NCI-H82 treated with DMSO at 0.1 percent for 48 hours (cell line): Measurements from ENCODE around the gene PTPRN2.
"Not testable (repeated sequence)": the region's sequence is repeated elsewhere in the genome, so short reads cannot be mapped to it uniquely, and the experiment has no call there.

Experiments used
- DNase-seq: peaks from one replicate; lab custom pipeline; 2025; ENCODE audit not compliant: unreplicated experiment; lab: John Stamatoyannopoulos, UW

The PTPRN2 gene

GRCh38 chr7:157707983-157708918 is 879.4 kb downstream of the PTPRN2 start:
- DNase-seq, result no peak

GRCh38 chr7:157704365-157704764 is 883.3 kb downstream of the PTPRN2 start:
- no peak for DNase-seq

- DNase-seq, result no peak
Observed at GRCh38 chr7:157703534-157704195, 884.0 kb downstream of the PTPRN2 start.

DNA sequence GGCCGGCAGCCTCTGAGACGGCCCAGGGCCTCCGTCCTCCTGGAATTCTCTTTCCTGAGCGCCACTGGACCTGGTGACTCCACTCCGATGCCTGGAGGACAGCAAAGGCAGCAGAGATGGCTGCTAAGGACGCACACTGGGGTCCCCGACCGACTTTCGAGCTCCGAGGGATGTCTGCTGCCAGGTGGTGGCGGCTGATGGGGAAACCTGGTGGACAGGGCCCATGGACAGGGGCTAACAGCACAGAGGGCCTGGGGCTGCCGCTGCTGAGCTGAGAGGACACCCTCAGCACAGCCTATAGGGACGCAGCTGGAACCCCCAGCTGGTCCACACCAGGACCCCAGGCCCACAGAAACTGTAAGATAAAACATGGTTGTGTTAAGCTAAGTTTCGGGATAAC is 884.5 kb downstream of the PTPRN2 start:
- DNase-seq, result no peak

DNA sequence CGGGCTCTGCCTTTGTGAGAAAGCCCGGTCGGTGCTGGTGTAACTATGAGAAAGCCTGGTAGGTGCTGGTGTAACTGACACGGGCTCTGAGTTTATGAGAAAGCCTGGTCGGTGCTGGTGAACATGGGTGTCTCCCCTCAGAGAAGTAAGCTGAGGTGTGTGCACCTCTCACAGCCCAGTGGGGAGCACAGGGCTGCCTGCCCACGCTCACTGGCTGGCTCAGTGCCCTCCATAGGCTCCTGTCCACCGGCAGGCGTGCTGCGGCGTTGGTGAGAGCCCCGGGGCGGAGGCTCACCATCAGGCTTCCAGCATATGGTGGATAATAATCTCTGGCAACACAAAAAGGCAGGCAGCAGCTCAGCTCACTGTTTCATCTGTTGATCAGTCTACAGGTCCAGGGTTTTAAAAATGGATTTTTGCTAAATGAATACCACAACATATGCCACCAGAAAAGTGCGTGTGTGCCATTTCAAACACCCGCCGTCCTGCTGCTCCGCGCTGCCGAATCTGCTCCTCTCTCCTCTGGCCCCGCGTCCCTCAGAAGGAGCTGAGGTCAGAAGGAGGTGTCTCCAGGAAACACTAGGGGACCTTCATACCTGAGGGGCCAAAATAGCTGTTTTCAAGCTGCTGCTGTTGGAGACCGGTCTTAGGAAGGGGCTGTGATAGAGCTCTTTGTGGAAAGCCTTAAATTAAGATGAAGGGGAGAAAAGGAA is 885.2 kb downstream of the PTPRN2 start:
- no peak for DNase-seq

DNA sequence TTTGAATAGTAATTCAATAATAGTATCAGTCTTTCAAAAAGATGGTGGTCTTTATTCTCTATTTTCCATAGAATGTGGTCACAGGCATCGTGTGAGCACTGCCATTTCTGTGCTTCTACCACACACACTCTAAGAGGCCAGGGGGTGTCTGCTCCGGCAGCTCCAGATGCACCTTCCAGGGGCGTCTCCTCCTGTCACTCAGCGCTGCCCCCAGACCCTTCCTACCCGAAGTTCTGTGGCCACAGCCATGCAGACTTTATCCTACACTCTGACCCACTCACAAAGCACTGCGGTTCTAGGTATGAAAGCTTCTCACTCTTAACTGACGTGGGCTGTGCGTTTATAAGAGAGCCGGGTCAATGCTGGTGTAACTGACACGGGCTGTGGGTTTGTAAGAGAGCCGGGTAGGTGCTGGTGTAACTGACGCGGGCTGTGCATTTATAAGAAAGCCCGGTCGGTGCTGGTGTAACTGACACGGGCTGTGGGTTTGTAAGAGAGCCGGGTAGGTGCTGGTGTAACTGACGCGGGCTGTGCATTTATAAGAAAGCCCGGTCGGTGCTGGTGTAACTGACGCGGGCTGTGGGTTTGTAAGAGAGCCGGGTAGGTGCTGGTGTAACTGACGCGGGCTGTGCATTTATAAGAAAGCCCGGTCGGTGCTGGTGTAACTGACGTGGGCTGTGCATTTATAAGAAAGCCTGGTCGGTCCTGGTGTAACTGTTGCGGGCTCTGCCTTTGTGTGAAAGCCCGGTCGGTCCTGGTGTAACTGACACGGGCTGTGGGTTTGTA is 886.0 kb downstream of the PTPRN2 start:
- DNase-seq, result not testable (repeated sequence)

DNA sequence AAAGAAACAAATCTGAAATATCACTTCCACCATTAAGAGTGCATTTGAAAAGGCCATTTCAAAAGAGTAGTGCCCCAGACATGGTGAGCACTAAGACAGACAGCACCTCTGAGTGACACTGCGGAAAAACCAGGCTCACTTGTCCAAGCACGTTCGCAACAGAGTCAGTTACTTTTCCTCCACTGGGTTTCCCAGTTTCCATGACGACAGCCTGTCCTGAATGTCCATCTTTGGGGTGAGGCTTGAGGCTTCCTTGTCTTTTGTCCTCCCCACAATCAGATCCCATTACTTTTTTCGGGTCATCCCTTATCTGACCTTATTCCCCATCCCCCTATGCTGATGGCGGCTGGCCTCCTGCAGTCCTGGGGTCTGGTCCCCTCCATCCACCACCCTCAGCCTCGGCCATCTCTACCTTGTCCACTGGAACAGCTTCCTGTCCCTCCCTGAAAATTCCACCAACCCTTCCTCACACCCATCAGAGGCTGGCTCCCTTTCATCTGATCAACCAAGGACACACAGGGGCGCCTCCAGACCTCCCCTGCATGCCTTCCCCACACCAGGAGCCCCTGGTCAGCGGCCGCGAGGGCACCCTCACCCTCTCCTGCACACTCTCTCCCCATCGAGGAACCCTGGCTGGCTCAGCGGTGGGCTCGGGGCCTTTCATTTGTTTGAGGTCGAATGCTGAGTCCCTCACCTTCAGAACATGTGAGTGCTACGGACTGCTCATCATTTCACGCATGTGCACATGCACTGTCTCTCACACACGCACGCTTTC is 887.2 kb downstream of the PTPRN2 start:
- no peak for DNase-seq

- no peak for DNase-seq
Observed at GRCh38 chr7:157699357-157700013, 888.1 kb downstream of the PTPRN2 start.

DNA sequence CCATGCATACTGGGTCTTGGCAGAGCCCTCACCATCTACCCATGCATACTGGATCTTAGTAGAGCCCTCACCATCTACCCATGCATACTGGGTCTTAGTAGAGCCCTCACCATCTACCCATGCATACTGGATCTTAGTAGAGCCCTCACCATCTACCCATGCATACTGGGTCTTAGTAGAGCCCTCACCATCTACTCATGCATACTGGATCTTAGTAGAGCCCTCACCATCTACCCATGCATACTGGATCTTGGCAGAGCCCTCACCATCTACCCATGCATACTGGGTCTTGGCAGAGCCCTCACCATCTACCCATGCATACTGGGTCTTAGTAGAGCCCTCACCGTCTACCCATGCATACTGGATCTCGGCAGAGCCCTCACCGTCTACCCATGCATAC is 890.3 kb downstream of the PTPRN2 start:
- not testable (repeated sequence) for DNase-seq

- DNase-seq, result not testable (repeated sequence)
Observed at GRCh38 chr7:157695609-157696008, 892.0 kb downstream of the PTPRN2 start.

DNA sequence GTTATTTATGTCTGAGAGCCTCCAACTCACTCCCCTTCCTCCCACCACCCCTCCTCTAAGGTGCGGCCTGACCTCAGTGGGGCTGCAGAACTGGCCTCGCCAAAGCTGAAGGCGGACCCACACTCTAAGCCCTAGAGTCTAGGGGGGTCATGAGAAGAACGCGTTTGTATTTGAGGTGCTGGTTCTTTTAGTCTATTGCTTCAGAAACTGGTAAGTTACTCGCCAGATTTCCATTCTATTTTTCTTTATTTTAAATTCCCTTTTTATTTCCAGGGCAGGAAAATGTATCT is 893.3 kb downstream of the PTPRN2 start:
- no peak for DNase-seq

GRCh38 chr7:157693521-157694375 is 893.9 kb downstream of the PTPRN2 start:
- no peak for DNase-seq

DNA sequence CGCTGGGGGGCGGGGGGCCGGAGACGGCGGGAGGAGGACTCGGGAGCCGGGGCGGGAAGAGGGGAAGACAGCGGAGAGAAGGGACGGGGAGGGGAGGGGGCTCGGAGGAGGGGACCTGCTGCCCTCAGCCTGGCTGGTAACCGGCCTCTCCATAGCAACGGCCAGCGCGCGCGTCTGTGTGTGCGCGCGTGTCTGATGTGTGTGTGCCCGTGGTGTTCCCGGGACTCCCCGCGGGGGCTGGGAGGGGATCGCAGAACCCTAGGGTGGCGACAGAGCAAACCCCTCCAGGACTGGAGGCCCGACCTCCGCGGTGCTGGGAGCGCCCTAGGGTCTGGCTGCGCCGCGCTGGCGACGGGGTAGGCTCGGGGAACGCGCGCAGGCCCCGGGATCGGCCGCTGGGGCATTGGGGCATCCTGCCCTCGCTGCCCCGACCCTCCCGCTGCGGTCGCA is 894.5 kb downstream of the PTPRN2 start:
- no peak for DNase-seq

- DNase-seq, result no peak
Observed at GRCh38 chr7:157692460-157693011, 895.1 kb downstream of the PTPRN2 start.

GRCh38 chr7:157691586-157692459 is 895.8 kb downstream of the PTPRN2 start:
- no peak for DNase-seq

DNA sequence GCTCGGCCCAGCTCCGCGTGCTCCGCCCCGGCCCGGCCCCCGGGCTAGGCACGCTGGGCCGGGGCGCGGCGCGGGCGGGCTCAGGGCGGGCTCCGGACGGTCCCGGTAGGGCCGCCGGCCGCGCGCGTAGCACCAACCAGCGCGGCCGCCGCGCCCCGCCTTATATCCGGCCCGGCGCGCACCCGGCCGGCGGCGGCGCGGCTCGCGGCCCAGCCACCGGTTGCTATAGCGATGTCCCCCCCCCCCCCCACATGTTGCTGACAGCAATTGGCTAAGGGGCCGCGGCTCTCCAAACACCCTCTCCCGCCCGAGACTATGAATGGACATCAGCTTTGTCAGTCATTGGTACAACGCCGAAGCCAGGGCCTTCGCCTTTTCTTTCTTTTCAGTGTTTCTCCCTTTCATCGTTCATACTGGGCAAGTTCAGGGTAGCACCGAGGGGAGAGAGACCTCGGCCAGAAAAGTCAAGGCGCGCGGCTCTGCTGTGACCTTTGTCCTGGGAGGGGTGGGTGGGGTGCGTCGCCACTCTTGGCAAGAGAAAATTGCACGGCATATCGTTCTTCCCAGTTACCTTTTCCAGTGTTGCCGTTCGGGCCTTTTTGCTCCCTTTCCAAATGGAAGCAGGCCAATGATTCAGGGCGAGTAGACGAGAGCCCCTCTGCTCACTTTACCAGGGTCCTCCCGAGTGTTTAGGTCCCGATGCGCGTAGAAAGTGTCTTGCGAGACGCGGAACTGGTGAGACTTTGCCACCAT is 896.6 kb downstream of the PTPRN2 start:
- DNase-seq, result no peak
